K562 (cell line): Measurements from ENCODE around the gene PRKG1. TPM values are rescaled to one million over a fixed set of nuclear protein-coding genes. Genes with fewer than 3 reads are reported as not detected.

Source experiments
- ATAC-seq: fragments of 200-7000 bp; cut with Tn5 transposase; 3 replicates; pipeline ENCODE4 v1.9.1; 2020; ENCODE audit warnings: moderate library complexity
- BruUV-seq: library from RNA; stranded (reverse); fragments of 400-500 nt; replicated peaks from 2 replicates; lab custom pipeline; 2021; lab: Mats Ljungman, UMichigan
- CTCF ChIA-PET: fragments of 300-600 bp; formaldehyde crosslinking; extraction: SDS; loops from one replicate; lab custom pipeline; 2021; ENCODE audit warnings: low intra/inter-chr PET ratio; lab: Yijun Ruan, JAX
- POLR2A ChIA-PET: fragments of 300-600, 350-650 bp; sonication (Branson Sonifier 250); formaldehyde crosslinking; extraction: SDS; loops from one replicate; lab custom pipeline; 2021; ENCODE audit warnings: antibody characterized with exemption, inconsistent platforms; lab: Yijun Ruan, JAX
- DNase-seq, 4 experiments: peaks; one replicate each; pipeline versions ENCODE4 v3.0.0 to v3.0.0-alpha.2; 2011 to 2018; ENCODE audit warnings: low spot score in 3 of 4, mixed read lengths in 3 of 4; ENCODE audit errors: extremely low read depth in 1 of 4
- FAIRE-seq: peaks from 2 replicates; lab custom pipeline; 2011; peaks lifted over from hg19 to GRCh38; lab: Jason Lieb, UNC
- H2AFZ ChIP-seq: 2 replicates; pipeline ENCODE4 v1.6.0; 2011; ENCODE audit warnings: low read depth, low read length, control low read depth, inconsistent platforms
- H3K27ac ChIP-seq: fragments of 200-600 bp; 3 replicates; pipeline ENCODE4 v1.8.0; 2011; ENCODE audit warnings: low read depth, mild to moderate bottlenecking, control low read depth, inconsistent platforms, low read length, moderate library complexity, mixed read lengths; ENCODE audit errors: extremely low read depth
- H3K27me3 ChIP-seq, 2 experiments: fragments of 300-600 bp in 1 of 2; 2 replicates in 1 of 2; 3 replicates in 1 of 2; pipeline versions ENCODE4 v1.6.0 to v1.8.0; 2011; ENCODE audit warnings: inconsistent platforms in 2 of 2, low read length in 2 of 2, mild to moderate bottlenecking in 1 of 2, mixed read lengths in 1 of 2, moderate library complexity in 1 of 2; ENCODE audit not compliant: control insufficient read depth in 2 of 2, insufficient read depth in 2 of 2
- H3K36me3 ChIP-seq: fragments of 300-600 bp; 3 replicates; pipeline ENCODE4 v1.8.0; 2011; ENCODE audit warnings: mild to moderate bottlenecking, low read length, inconsistent platforms; ENCODE audit not compliant: control insufficient read depth, insufficient read depth
- H3K4me1 ChIP-seq, 2 experiments: fragments of 200-600 bp in 1 of 2; replicated peaks in 1 of 2; 2 replicates in 1 of 2; 3 replicates in 1 of 2; pipeline versions ENCODE4 v1.5.1 to v1.8.0; 2011; ENCODE audit warnings: inconsistent platforms in 2 of 2, low read length in 2 of 2, mild to moderate bottlenecking in 1 of 2, mixed read lengths in 1 of 2, moderate library complexity in 1 of 2; ENCODE audit not compliant: control insufficient read depth in 2 of 2, insufficient read depth in 2 of 2
- H3K4me2 ChIP-seq: 2 replicates; pipeline ENCODE4 v1.6.1; 2011; ENCODE audit warnings: low read length, control low read depth, inconsistent platforms, mixed read lengths; ENCODE audit not compliant: insufficient read depth
- H3K4me3 ChIP-seq: fragments of 200-600 bp; sonication (generic), shearing (Covaris generic); 2 replicates; pipeline ENCODE4 v1.5.1; 2016; ENCODE audit warnings: control low read depth, inconsistent platforms
- H3K79me2 ChIP-seq: fragments of 200-600 bp; 3 replicates; pipeline ENCODE4 v1.8.0; 2011; ENCODE audit warnings: low read length, inconsistent platforms; ENCODE audit not compliant: control insufficient read depth, insufficient read depth
- H3K9ac ChIP-seq, 2 experiments: 2 replicates each; pipeline versions ENCODE4 v1.6.0 to v1.6.1; 2011; ENCODE audit warnings: low read depth in 2 of 2, low read length in 2 of 2, control low read depth in 1 of 2, inconsistent platforms in 1 of 2, mild to moderate bottlenecking in 1 of 2, mixed read lengths in 1 of 2; ENCODE audit not compliant: insufficient read depth in 1 of 2
- H3K9me1 ChIP-seq: one replicate; pipeline ENCODE4 v1.6.0; 2011; ENCODE audit warnings: inconsistent platforms, mild to moderate bottlenecking, low read length, moderate library complexity; ENCODE audit not compliant: control insufficient read depth, insufficient read depth
- H3K9me3 ChIP-seq: replicated peaks from 2 replicates; pipeline ENCODE4 v1.5.1; 2011; ENCODE audit warnings: low read depth, low read length, inconsistent platforms; ENCODE audit not compliant: control insufficient read depth, insufficient read depth
- H4K20me1 ChIP-seq: replicated peaks from 2 replicates; pipeline ENCODE4 v1.6.1; 2011; ENCODE audit warnings: low read length, inconsistent platforms, mixed read lengths; ENCODE audit not compliant: control insufficient read depth, insufficient read depth
- BRF2 ChIP-seq: IDR thresholded peaks from 3 replicates; pipeline ENCODE4 v1.6.1; 2011; ENCODE audit warnings: borderline replicate concordance, mild to moderate bottlenecking; ENCODE audit not compliant: insufficient read length, insufficient read depth
- CREM ChIP-seq: IDR thresholded peaks from 2 replicates; pipeline ENCODE4 v1.6.1; 2014; ENCODE audit warnings: antibody characterized with exemption, low read depth
- NR2C1 ChIP-seq, 2 experiments: fragments of 450-650 bp; IDR thresholded peaks; 2 replicates each; pipeline ENCODE4 v1.6.1; 2017; ENCODE audit warnings: mild to moderate bottlenecking in 2 of 2, antibody characterized with exemption in 1 of 2, inconsistent platforms in 1 of 2, missing compliant biosample characterization in 1 of 2, missing genetic modification characterization in 1 of 2
- NR2C2 ChIP-seq, 2 experiments: fragments of 200-800 bp in 1 of 2; sonication (Bioruptor generic) in 1 of 2; sonication (generic) in 1 of 2; formaldehyde crosslinking in 1 of 2; IDR thresholded peaks; 2 replicates each; pipeline versions ENCODE4 v1.6.1 to v1.8.0; 2016 to 2022; ENCODE audit warnings: mild to moderate bottlenecking in 1 of 2, missing compliant biosample characterization in 1 of 2, missing genetic modification characterization in 1 of 2, missing genetic modification reagents in 1 of 2
- SETDB1 ChIP-seq: IDR thresholded peaks from one replicate; pipeline ENCODE4 v1.6.1; 2012; ENCODE audit warnings: low read length, control low read depth, inconsistent platforms
- STAG1 ChIP-seq: sonication (generic); formaldehyde crosslinking; IDR thresholded peaks from 2 replicates; pipeline ENCODE4 v1.5.0; 2020; ENCODE audit warnings: missing genetic modification reagents, borderline replicate concordance
- TAF9B ChIP-seq: fragments of 450-650 bp; IDR thresholded peaks from 2 replicates; pipeline ENCODE4 v1.6.1; 2018; ENCODE audit warnings: mild to moderate bottlenecking; ENCODE audit not compliant: partially characterized antibody
- U2AF1 ChIP-seq: fragments of 200-400 bp; formaldehyde crosslinking; optimal IDR thresholded peaks from 2 replicates; pipeline ENCODE3; 2017; ENCODE audit warnings: mild to moderate bottlenecking, low read depth, low read length, moderate library complexity
- ZBTB34 ChIP-seq: fragments of 250-450 bp; sonication (Bioruptor Pico); IDR thresholded peaks from 2 replicates; pipeline ENCODE4 v1.8.0; 2021; ENCODE audit warnings: mild to moderate bottlenecking, moderate library complexity
- ZNF398 ChIP-seq: fragments of 250-450 bp; sonication (Bioruptor Pico); IDR thresholded peaks from 2 replicates; pipeline ENCODE4 v1.8.0; 2021; ENCODE audit warnings: moderate library complexity, mild to moderate bottlenecking, inconsistent platforms
- ZNF511 ChIP-seq: sonication (generic); formaldehyde crosslinking; IDR thresholded peaks from 2 replicates; pipeline ENCODE4 v1.8.0; 2022; ENCODE audit warnings: mild to moderate bottlenecking, missing genetic modification reagents
- WGBS: fragments of 100-300 bp; shearing (Covaris generic); methylation state at CpG from one replicate; pipeline ENCODE4 v1.1.6; 2016; ENCODE audit warnings: low coverage, mixed read lengths; ENCODE audit not compliant: insufficient coverage; ENCODE audit errors: missing lambda C conversion rate; 5-methylcytosine and 5-hydroxymethylcytosine counted together
- in situ Hi-C: fragments of 300-500 bp; cut with MboI; formaldehyde crosslinking; loops from 4 replicates; pipeline ENCODE4 v1.15.0; 2018; ENCODE audit warnings: inconsistent platforms, mixed read lengths
- intact Hi-C: fragments of 100-400 bp; cut with micrococcal nuclease; formaldehyde crosslinking; loops from 2 replicates; pipeline ENCODE4 v1.14.2; 2022
- polyA plus RNA-seq, 8 experiments: library from polyadenylated mRNA; depleted of rRNA in 4 of 8; stranded (reverse) in 5 of 8; unstranded in 3 of 8; fragments of >200 nt; fragmentation: Nextera tagmentation in 2 of 8; fragmentation: Illumina TruSeq in 1 of 8; extraction: Ambion mirVana in 2 of 8; extraction: Trizol in 1 of 8; gene quantifications; 2 replicates each; pipeline versions ENCODE4 v1.2.1 to v1.2.3, GENCODE V29; 2011 to 2014; ENCODE audit warnings: inconsistent platforms in 1 of 8, missing spikeins in 1 of 8
- total RNA-seq, 7 experiments: library from RNA; depleted of rRNA in 6 of 7; stranded (reverse); fragments of >200 nt in 6 of 7; fragmentation: Illumina TruSeq in 2 of 7; extraction: Trizol in 2 of 7; gene quantifications; 2 replicates each; pipeline versions ENCODE4 v1.2.1 to v1.2.3, GENCODE V29; 2011 to 2021; ENCODE audit warnings: low replicate concordance in 1 of 7

The PRKG1 gene
- total and polyA plus RNA-seq, 9 of the 15 experiments (the other 6 are each of a cell fraction or from before 2014, with no cell fraction given) = 0.22 TPM; not detected in 8

- TF ChIP-seq ZNF511 (CRISPR knock-in tag) (no peak), NR2C2 (CRISPR knock-in tag; IDR thresholded peaks at IDR 0.05) (no peak), NR2C2 (tag; IDR thresholded peaks at IDR 0.05) (no peak), SETDB1 (no peak), STAG1 (CRISPR knock-in tag) (no peak), ZNF398 (CRISPR knock-in tag) (no peak), U2AF1 (no peak), TAF9B (no peak)
Observed at GRCh38 chr10:51433949-51434475, 359.7 kb downstream of the PRKG1 start (continued).

- 0 out of 2 replicates have a peak, but pooled peaks cover 1% of the 10 kb centered on the region for H3K9me3 ChIP-seq
- H3K4me3 ChIP-seq = no peak overlapping the region
- no peaks in the 10 kb centered on the region for H4K20me1 ChIP-seq
- 5% methylated on average over 4 of the region's 4 CpGs for WGBS
- CTCF ChIA-PET = no interaction called here
- TF ChIP-seq CREM = no peak
- no peak for TF ChIP-seq BRF2
- TF ChIP-seq NR2C1 (IDR thresholded peaks at IDR 0.05) = no peak
- TF ChIP-seq NR2C1 (tag; IDR thresholded peaks at IDR 0.05) = no peak
- TF ChIP-seq ZBTB34 (CRISPR knock-in tag) = no peak
- H3K79me2 ChIP-seq = no peaks in the 10 kb centered on the region
- intact Hi-C loops = no loop called here
- BruUV-seq = no TSS peak
- H3K4me2 ChIP-seq = no peak overlapping the region
- no peak for FAIRE-seq
- no peak overlapping the region for H3K27ac ChIP-seq
- DNase-seq = no peak
- H3K4me1 ChIP-seq = no peaks in the 10 kb centered on the region
- H3K9me1 ChIP-seq = no peaks in the 10 kb centered on the region
- H3K36me3 ChIP-seq = no peaks in the 10 kb centered on the region
- H3K27me3 ChIP-seq = no peaks in the 10 kb centered on the region
- H2AFZ ChIP-seq = no peak overlapping the region
- no peak overlapping the region for H3K9ac ChIP-seq
- POLR2A ChIA-PET = no interaction called here
- no peak for ATAC-seq
- in situ Hi-C loops = no loop called here
Observed at GRCh38 chr10:51436805-51437204, 362.5 kb downstream of the PRKG1 start.
